Lower leg skin (tissue), 3 donors: Measurements from ENCODE around the gene PCDH12.

Experiments used
- POLR2A ChIP-seq, 2 donors: fragments of 450-650 bp; IDR thresholded peaks; one replicate each; pipeline ENCODE4 v1.6.1; 2016 to 2017; ENCODE audit warnings: antibody characterized with exemption in 2 of 2, mild to moderate bottlenecking in 1 of 2, moderate library complexity in 1 of 2
- TF ChIP-seq, protein P1 (sequence below), 3 donors: fragments of 450-650 bp; IDR thresholded peaks; one replicate each; pipeline ENCODE4 v1.5.1; 2016; ENCODE audit warnings: antibody characterized with exemption in 3 of 3, mild to moderate bottlenecking in 3 of 3, moderate library complexity in 2 of 3

DNA sequence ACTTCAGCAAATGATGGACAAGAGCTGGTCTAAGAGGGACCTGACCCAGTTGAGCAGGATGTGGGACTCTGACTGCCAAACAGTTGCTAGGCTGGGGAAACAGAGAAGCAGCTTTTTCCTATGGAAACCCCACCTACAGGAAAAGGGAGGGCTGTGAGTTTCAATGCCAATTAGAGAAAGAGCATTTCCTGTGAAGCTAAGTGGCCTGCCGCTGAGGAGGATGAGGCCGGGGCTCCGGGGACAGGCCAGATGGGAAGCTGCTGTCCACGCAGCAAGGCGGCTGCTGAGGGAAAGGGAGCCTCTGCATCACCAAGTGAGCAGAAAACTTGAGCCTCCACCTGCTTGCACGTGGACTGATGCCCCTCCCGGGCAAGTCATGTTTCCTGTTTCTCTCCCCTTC, at the start of gene PCDH12:
- TF ChIP-seq POLR2A (IDR thresholded peaks at IDR 0.05): no peak
- TF ChIP-seq, protein P1, sequence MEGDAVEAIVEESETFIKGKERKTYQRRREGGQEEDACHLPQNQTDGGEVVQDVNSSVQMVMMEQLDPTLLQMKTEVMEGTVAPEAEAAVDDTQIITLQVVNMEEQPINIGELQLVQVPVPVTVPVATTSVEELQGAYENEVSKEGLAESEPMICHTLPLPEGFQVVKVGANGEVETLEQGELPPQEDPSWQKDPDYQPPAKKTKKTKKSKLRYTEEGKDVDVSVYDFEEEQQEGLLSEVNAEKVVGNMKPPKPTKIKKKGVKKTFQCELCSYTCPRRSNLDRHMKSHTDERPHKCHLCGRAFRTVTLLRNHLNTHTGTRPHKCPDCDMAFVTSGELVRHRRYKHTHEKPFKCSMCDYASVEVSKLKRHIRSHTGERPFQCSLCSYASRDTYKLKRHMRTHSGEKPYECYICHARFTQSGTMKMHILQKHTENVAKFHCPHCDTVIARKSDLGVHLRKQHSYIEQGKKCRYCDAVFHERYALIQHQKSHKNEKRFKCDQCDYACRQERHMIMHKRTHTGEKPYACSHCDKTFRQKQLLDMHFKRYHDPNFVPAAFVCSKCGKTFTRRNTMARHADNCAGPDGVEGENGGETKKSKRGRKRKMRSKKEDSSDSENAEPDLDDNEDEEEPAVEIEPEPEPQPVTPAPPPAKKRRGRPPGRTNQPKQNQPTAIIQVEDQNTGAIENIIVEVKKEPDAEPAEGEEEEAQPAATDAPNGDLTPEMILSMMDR (IDR thresholded peaks at IDR 0.05): no peak
